Esophagus muscularis mucosa (tissue), 3 donors: Measurements from ENCODE around the gene RNF217.
A peak's percentile ranks its signal among the peaks of the same experiment; 100 is the strongest.

Experiments
- POLR2A ChIP-seq: fragments of 450-650 bp; IDR thresholded peaks from one replicate; pipeline ENCODE4 v1.6.1; 2017; ENCODE audit warnings: antibody characterized with exemption, moderate library complexity, mild to moderate bottlenecking, low read depth
- POLR2AphosphoS5 ChIP-seq, 2 donors: sonication (generic); formaldehyde crosslinking; IDR thresholded peaks; one replicate each; pipeline ENCODE4 v1.6.1; 2017; ENCODE audit warnings: antibody characterized with exemption in 2 of 2
- TF ChIP-seq, protein P1 (sequence below), 3 experiments: fragments of 200-600 bp in 2 of 3; fragments of 450-650 bp in 1 of 3; sonication (generic) in 2 of 3; IDR thresholded peaks; one replicate each; pipeline ENCODE4 v1.5.1; 2017 to 2019; ENCODE audit warnings: antibody characterized with exemption in 3 of 3, mild to moderate bottlenecking in 2 of 3, moderate library complexity in 1 of 3

GRCh38 chr6:125095580-125096301, 133.5 kb downstream of the RNF217 start:
- TF ChIP-seq POLR2A (no peak), POLR2AphosphoS5 (IDR thresholded peaks at IDR 0.05) (peak; percentile 5 to 31)
- TF ChIP-seq, protein P1, sequence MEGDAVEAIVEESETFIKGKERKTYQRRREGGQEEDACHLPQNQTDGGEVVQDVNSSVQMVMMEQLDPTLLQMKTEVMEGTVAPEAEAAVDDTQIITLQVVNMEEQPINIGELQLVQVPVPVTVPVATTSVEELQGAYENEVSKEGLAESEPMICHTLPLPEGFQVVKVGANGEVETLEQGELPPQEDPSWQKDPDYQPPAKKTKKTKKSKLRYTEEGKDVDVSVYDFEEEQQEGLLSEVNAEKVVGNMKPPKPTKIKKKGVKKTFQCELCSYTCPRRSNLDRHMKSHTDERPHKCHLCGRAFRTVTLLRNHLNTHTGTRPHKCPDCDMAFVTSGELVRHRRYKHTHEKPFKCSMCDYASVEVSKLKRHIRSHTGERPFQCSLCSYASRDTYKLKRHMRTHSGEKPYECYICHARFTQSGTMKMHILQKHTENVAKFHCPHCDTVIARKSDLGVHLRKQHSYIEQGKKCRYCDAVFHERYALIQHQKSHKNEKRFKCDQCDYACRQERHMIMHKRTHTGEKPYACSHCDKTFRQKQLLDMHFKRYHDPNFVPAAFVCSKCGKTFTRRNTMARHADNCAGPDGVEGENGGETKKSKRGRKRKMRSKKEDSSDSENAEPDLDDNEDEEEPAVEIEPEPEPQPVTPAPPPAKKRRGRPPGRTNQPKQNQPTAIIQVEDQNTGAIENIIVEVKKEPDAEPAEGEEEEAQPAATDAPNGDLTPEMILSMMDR (IDR thresholded peaks at IDR 0.05), result no peak
